PFSK-1 (cell line): Measurements from ENCODE around the gene ZNF580.

Experiments
- FOXP2 ChIP-seq: optimal IDR thresholded peaks from 2 replicates; pipeline ENCODE3; 2011; ENCODE audit warnings: borderline replicate concordance, control low read depth, inconsistent platforms; ENCODE audit not compliant: insufficient read depth; ENCODE audit errors: extremely low read length, extremely low read depth
- POLR2AphosphoS5 ChIP-seq: IDR thresholded peaks from 2 replicates; pipeline ENCODE4 v1.6.1; 2012; ENCODE audit warnings: low read depth, mild to moderate bottlenecking, control low read depth, low read length, moderate library complexity
- REST ChIP-seq, 2 experiments: IDR thresholded peaks; 2 replicates each; pipeline versions ENCODE4 v1.6.1 to v1.8.0; 2011 to 2012; ENCODE audit warnings: low read depth in 2 of 2, low read length in 2 of 2, control low read depth in 1 of 2, inconsistent platforms in 1 of 2, mild to moderate bottlenecking in 1 of 2, moderate library complexity in 1 of 2; ENCODE audit not compliant: insufficient read depth in 1 of 2
- SIN3A ChIP-seq: IDR thresholded peaks from 2 replicates; pipeline ENCODE4 v1.6.1; 2012; ENCODE audit warnings: mild to moderate bottlenecking, low read length, moderate library complexity, borderline replicate concordance; ENCODE audit not compliant: insufficient read depth
- TAF1 ChIP-seq: IDR thresholded peaks from 2 replicates; pipeline ENCODE4 v1.6.1; 2012; ENCODE audit warnings: low read length, control low read depth, borderline replicate concordance; ENCODE audit not compliant: insufficient read depth

The ZNF580 gene

GRCh38 chr19:55670280-55671053 lies 29.7 kb downstream of the ZNF580 start:
- TF ChIP-seq REST (IDR thresholded peaks at IDR 0.05; ENCODE audit: insufficient read depth in 1 of 2, low read depth in 2 of 2, low read length in 2 of 2) (no peak), FOXP2 (no peak), TAF1 (no peak), POLR2AphosphoS5 (no peak), SIN3A (no peak)

GRCh38 chr19:55671054-55671378 lies 30.2 kb downstream of the ZNF580 start:
- TF ChIP-seq FOXP2: no peak
- no peak for TF ChIP-seq REST (IDR thresholded peaks at IDR 0.05; ENCODE audit: insufficient read depth in 1 of 2, low read depth in 2 of 2, low read length in 2 of 2)
- no peak for TF ChIP-seq SIN3A
- TF ChIP-seq TAF1: no peak
- no peak for TF ChIP-seq POLR2AphosphoS5

- no peak for TF ChIP-seq FOXP2
- TF ChIP-seq SIN3A: no peak
- no peak for TF ChIP-seq TAF1
- TF ChIP-seq POLR2AphosphoS5: no peak
These were observed 31.6 kb downstream of the ZNF580 start for GRCh38 chr19:55672418-55672817.

GRCh38 chr19:55673465-55673864 lies 32.7 kb downstream of the ZNF580 start:
- TF ChIP-seq FOXP2 (no peak), SIN3A (no peak), POLR2AphosphoS5 (no peak), TAF1 (no peak), REST (IDR thresholded peaks at IDR 0.05; ENCODE audit: insufficient read depth in 1 of 2, low read depth in 2 of 2, low read length in 2 of 2) (no peak)

GRCh38 chr19:55673889-55674288 lies 33.1 kb downstream of the ZNF580 start:
- TF ChIP-seq TAF1 (no peak), FOXP2 (no peak), SIN3A (no peak), REST (IDR thresholded peaks at IDR 0.05; ENCODE audit: insufficient read depth in 1 of 2, low read depth in 2 of 2, low read length in 2 of 2) (no peak), POLR2AphosphoS5 (no peak)
